DMS79 (cell line): ENCODE results near the gene IKZF1.

ENCODE experiments used
- DNase-seq: peaks from one replicate; lab custom pipeline; 2025; lab: John Stamatoyannopoulos, UW

IKZF1 gene

DNA sequence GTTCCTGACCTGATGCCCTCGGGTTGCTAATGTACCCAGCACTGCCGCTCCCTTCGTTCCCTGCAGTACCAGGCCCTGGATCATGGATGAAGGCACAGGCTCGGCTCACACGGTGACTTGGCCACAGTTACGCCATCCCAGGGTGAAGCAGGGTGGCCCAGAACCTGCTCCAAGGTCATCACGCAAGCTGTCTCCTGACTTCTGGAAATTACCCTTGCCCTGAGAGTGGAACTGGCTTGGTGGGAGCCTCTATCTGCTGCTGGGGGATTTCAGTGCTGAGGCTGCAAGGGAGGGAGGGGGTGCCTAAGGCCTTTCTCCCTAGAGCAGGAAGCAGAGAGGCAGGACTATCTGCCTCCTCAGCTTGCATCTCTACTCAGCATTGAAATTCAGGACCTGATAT is 109.0 kb downstream of the IKZF1 start:
- no peak for DNase-seq

DNA sequence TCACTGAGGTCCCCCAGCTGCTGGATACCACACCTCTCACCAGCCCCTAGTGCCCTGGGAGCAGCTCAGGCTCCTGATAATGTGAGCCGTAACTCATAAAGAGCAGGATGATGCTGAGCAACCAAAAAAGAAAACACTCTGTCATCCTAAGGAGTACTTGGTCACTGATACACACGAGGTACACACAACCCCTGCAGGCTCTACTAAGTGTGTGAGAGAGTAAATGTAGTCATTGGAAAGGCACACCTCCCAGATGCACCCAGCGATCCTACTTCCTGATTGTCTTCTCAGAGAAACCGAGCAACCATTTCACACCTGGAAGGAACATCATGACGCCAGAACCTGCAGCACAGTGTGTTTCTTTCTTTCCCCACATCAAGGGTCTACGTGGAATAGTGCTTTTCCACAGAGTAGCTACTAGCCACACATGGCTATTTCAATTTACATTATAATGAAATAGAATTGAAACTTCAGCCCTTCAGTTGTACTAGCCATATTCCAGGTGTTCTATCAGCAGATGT is 111.4 kb downstream of the IKZF1 start:
- DNase-seq, result no peak

- DNase-seq, result no peak
These were observed 112.1 kb downstream of the IKZF1 start for GRCh38 chr7:50416527-50417182.

DNA sequence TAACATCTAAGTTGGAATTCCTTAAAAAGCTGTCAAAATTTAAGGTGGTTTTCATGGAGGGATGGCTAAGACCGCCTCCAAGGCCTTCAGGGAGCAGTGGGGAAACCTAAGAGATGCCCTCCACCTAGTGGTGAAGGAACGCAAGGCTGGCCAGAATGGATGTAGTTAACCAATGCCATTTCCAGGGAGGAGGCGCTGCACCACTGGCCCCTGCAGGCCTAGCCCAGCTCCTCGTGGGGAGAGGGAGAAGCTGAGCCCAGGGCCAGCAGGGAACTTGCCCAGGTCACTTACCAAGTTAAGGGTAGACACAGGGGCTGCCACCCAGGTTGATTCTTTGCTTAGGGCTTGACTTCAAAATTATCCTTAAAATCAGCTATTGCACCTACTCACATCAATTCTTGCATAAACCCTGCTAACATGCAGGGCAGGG is 113.6 kb downstream of the IKZF1 start:
- DNase-seq, result peak; percentile 17

- peak; percentile 39 for DNase-seq
These were observed 114.2 kb downstream of the IKZF1 start for GRCh38 chr7:50418526-50419290.

- no peak for DNase-seq
These were observed 116.5 kb downstream of the IKZF1 start for GRCh38 chr7:50421043-50421442.

GRCh38 chr7:50422858-50423257 is 118.3 kb downstream of the IKZF1 start:
- DNase-seq, result peak; percentile 64

DNA sequence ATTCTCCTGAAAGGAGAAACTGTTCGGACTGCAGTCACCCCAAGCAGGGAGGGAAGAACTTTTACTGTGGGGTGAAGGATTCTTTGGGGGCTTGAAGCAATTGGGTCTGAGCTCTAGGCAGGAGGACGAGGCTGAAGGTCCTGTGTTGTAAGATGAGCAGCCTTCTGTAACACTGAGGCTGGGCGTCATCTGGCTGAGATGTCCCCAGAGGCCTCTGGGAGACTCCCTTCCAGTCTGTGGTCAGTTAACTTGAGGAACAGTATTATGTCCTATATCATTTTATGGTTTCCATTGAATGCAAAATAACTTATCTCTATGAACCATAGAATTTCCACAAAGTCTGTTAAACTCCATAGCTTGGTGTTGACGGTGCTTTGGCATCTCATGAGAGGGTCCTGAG is 119.3 kb downstream of the IKZF1 start:
- no peak for DNase-seq

DNA sequence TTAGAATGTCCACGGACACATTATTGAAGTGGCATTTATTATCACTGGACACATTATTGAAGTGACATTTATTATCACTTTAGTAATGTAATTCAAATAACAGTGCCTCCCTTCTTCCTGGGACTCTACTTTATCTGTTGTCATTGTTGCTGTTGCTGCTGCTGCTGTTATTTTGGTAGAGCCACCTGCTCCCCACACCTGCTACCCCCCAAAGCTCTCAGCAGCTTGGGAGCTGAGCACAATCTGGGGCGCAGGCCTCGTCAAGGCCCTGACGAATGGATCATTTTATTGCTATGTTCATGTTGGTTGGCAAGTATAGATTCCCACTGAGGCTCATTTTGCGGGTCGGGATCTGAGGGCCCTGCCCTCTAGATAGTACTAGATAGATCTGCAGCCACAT is 120.8 kb downstream of the IKZF1 start:
- DNase-seq, result no peak

DNA sequence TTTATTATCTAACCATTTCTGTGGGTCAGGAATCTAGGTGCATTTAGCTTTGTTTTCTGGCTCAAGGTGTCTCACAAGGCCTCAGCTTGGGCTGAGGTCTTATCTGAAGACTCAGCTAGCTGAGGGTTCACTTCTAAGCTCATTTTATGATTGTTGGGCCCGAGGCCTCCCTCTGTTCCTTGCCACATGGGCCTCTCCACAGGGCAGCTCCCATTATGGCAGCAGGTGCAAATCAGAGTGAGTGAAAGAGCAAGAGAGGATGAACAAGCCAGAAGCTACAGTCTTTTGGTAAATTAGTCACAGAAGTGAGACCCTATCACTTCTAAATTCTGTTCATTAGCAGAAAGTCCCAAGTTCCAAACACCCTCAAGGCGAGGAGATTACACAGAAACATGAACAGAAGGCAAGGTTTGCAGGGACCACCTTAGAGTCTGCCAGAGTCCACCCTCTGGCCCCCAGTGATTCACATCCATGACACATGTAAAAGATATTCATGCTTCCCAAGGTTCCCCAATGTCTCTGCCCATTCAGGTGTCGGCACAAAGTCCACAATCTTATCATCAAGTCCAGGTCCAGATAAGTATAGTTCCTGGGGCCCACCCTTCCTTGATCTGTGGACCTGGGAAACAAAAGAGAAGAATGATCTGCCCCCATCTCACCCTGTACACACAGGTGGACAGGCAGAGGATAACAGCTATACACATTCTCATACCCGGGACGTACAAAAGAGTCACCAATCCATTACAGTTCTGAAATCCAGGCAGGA is 121.9 kb downstream of the IKZF1 start:
- DNase-seq, result no peak

- DNase-seq, result no peak
These were observed 123.0 kb downstream of the IKZF1 start for GRCh38 chr7:50427518-50427917.

DNA sequence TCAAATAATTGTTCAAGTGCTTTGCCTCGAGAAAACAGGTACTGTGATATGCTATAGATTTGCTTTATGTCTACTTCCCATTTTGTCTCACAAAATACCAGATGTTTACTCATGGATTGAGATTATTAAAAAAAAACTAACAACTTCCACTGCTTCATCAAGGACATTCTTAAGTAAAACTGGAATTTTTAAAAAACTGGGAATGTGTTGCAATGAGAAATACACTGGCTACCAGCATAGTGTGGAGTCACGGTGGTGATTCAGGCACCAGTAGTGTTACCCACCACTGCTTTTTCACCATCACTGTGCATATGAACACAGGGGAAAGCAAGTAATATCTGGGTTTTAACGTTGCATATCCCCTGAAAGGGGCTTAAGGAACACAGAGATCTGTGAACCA is 124.4 kb downstream of the IKZF1 start:
- no peak for DNase-seq

- DNase-seq, result no peak
These were observed 126.8 kb downstream of the IKZF1 start for GRCh38 chr7:50431316-50431715.

DNA sequence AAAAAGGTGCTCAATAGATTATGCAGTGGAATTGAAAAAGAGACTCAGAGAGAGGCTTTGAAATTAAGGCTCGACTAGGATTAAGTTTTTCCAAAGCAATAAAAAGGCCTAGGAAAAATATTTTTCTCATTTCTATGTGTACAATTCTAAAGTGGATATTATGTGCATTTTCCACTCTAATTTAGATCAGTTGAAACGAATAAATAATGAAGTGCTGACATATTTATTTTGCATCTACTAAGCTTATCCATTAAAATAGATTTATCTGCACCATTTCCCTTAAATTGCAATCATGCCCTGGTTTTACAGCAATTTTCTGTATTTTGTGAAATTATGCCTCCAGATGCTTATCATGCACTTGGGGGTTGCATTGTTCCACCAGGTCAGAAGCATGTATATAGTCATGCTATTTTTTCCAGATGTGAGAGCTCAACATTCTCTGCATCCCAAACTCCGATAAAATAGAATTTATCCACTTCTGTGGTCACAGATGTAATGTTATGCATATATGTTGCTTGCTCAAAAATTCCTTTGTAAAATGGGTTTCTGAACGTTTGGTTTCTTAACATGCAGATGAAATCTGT is 127.3 kb downstream of the IKZF1 start:
- no peak for DNase-seq

- DNase-seq, result no peak
These were observed 131.8 kb downstream of the IKZF1 start for GRCh38 chr7:50436133-50436806.

DNA sequence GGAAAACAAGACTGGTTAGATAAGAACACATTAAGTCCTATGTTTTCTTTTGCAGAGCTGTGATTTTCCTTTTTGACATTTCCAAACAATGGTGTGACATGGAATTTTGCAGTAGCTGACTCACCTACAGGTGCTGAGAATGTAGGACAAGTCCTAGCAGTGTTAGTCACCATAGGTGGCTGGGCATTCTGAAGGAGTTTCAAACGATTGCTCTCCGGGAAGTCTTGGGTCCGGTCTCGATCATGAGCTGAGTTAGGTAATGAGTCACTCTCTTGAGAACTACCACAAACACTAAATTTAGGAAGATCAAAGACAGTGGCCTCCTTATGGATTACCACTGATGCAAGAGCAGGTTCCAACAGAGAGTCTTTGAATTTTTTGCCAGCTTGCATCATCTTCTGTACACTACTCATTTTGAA is 142.0 kb downstream of the IKZF1 start:
- DNase-seq, result no peak

GRCh38 chr7:50448823-50449222 is 144.3 kb downstream of the IKZF1 start:
- DNase-seq, result no peak

GRCh38 chr7:50449501-50449880 is 145.0 kb downstream of the IKZF1 start:
- DNase-seq, result peak; percentile 10

GRCh38 chr7:50449881-50450589 is 145.5 kb downstream of the IKZF1 start, which contains the start of gene FIGNL1:
Gene FIGNL1, minus strand, starts transcription at chr7:50450350. Its CDS starts 3,063 bp downstream, at chr7:50447287.
- DNase-seq, result peak; percentile 52

- DNase-seq, result peak; percentile 45
These were observed 146.1 kb downstream of the IKZF1 start for GRCh38 chr7:50450590-50451032.
